Measurements from ENCODE around the gene TLR4.

Gene TLR4

GRCh38 chr9:117704024-117704575, at the start of gene TLR4:
TLR4 (plus strand) TSS chr9:117704403; CDS start chr9:117704473, 70 bp downstream.
- Histone ChIP-seq H3K4me3 (ENCODE audit: low read length) (peak within 1 kb of the TSS; percentile 40), H3K36me3 (ENCODE audit: control insufficient read depth, insufficient read depth, low read length) (no peaks in the 10 kb centered on the region), H3K9ac (ENCODE audit: low read length) (no peak within 1 kb of the TSS), H3K27me3 (ENCODE audit: control insufficient read depth, insufficient read depth, low read length) (no peaks in the 10 kb centered on the region), H3K27ac (ENCODE audit: low read depth, low read length) (peak within 1 kb of the TSS; percentile 67), H3K4me1 (ENCODE audit: control insufficient read depth, insufficient read depth, low read length) (peaks cover 5% of the 10 kb centered on the region)

- no peak overlapping the region for H3K9ac ChIP-seq (ENCODE audit: low read length)
- no peak overlapping the region for H3K27ac ChIP-seq (ENCODE audit: low read depth, low read length)
- H3K27me3 ChIP-seq (ENCODE audit: control insufficient read depth, insufficient read depth, low read length), result no peaks in the 10 kb centered on the region
Measured at GRCh38 chr9:117656002-117656401, 48.2 kb upstream of the TLR4 start.

GRCh38 chr9:117662651-117663050, 41.6 kb upstream of the TLR4 start:
- no peaks in the 10 kb centered on the region for H3K4me1 ChIP-seq (ENCODE audit: control insufficient read depth, insufficient read depth, low read length)
- H3K27ac ChIP-seq (ENCODE audit: low read depth, low read length), result no peak overlapping the region
- no peaks in the 10 kb centered on the region for H3K27me3 ChIP-seq (ENCODE audit: control insufficient read depth, insufficient read depth, low read length)
- H3K9ac ChIP-seq (ENCODE audit: low read length), result no peak overlapping the region
- H3K4me3 ChIP-seq (ENCODE audit: low read length), result no peak overlapping the region
- no peaks in the 10 kb centered on the region for H3K36me3 ChIP-seq (ENCODE audit: control insufficient read depth, insufficient read depth, low read length)

More at GRCh38 chr9:117656002-117656401, 48.2 kb upstream of the TLR4 start:
- Histone ChIP-seq H3K4me1 (ENCODE audit: control insufficient read depth, insufficient read depth, low read length) (no peaks in the 10 kb centered on the region), H3K36me3 (ENCODE audit: control insufficient read depth, insufficient read depth, low read length) (no peaks in the 10 kb centered on the region), H3K4me3 (ENCODE audit: low read length) (no peak overlapping the region)

GRCh38 chr9:117664419-117664818, 39.8 kb upstream of the TLR4 start:
- H3K4me3 ChIP-seq (ENCODE audit: low read length), result no peak overlapping the region
- no peaks in the 10 kb centered on the region for H3K27me3 ChIP-seq (ENCODE audit: control insufficient read depth, insufficient read depth, low read length)

GRCh38 chr9:117665601-117666385, 38.4 kb upstream of the TLR4 start:
- H3K9ac ChIP-seq (ENCODE audit: low read length), result no peak overlapping the region
- H3K36me3 ChIP-seq (ENCODE audit: control insufficient read depth, insufficient read depth, low read length), result no peaks in the 10 kb centered on the region
- H3K4me1 ChIP-seq (ENCODE audit: control insufficient read depth, insufficient read depth, low read length), result no peaks in the 10 kb centered on the region
- H3K4me3 ChIP-seq (ENCODE audit: low read length), result no peak overlapping the region
- H3K27ac ChIP-seq (ENCODE audit: low read depth, low read length), result no peak overlapping the region
- no peaks in the 10 kb centered on the region for H3K27me3 ChIP-seq (ENCODE audit: control insufficient read depth, insufficient read depth, low read length)

More at GRCh38 chr9:117664419-117664818, 39.8 kb upstream of the TLR4 start:
- Histone ChIP-seq H3K27ac (ENCODE audit: low read depth, low read length) (no peak overlapping the region), H3K9ac (ENCODE audit: low read length) (no peak overlapping the region), H3K4me1 (ENCODE audit: control insufficient read depth, insufficient read depth, low read length) (no peaks in the 10 kb centered on the region), H3K36me3 (ENCODE audit: control insufficient read depth, insufficient read depth, low read length) (no peaks in the 10 kb centered on the region)

GRCh38 chr9:117671468-117671867, 32.7 kb upstream of the TLR4 start:
- Histone ChIP-seq H3K4me3 (ENCODE audit: low read length) (no peak overlapping the region), H3K4me1 (ENCODE audit: control insufficient read depth, insufficient read depth, low read length) (no peaks in the 10 kb centered on the region), H3K36me3 (ENCODE audit: control insufficient read depth, insufficient read depth, low read length) (no peaks in the 10 kb centered on the region), H3K9ac (ENCODE audit: low read length) (no peak overlapping the region), H3K27me3 (ENCODE audit: control insufficient read depth, insufficient read depth, low read length) (no peaks in the 10 kb centered on the region), H3K27ac (ENCODE audit: low read depth, low read length) (no peak overlapping the region)

GRCh38 chr9:117672369-117672768, 31.8 kb upstream of the TLR4 start:
- no peak overlapping the region for H3K9ac ChIP-seq (ENCODE audit: low read length)
- H3K27ac ChIP-seq (ENCODE audit: low read depth, low read length), result no peak overlapping the region
- H3K36me3 ChIP-seq (ENCODE audit: control insufficient read depth, insufficient read depth, low read length), result no peaks in the 10 kb centered on the region
- H3K4me3 ChIP-seq (ENCODE audit: low read length), result no peak overlapping the region
- H3K4me1 ChIP-seq (ENCODE audit: control insufficient read depth, insufficient read depth, low read length), result no peaks in the 10 kb centered on the region
- no peaks in the 10 kb centered on the region for H3K27me3 ChIP-seq (ENCODE audit: control insufficient read depth, insufficient read depth, low read length)

- Histone ChIP-seq H3K4me1 (ENCODE audit: control insufficient read depth, insufficient read depth, low read length) (no peaks in the 10 kb centered on the region), H3K27ac (ENCODE audit: low read depth, low read length) (no peak overlapping the region), H3K36me3 (ENCODE audit: control insufficient read depth, insufficient read depth, low read length) (no peaks in the 10 kb centered on the region), H3K9ac (ENCODE audit: low read length) (no peak overlapping the region), H3K4me3 (ENCODE audit: low read length) (no peak overlapping the region), H3K27me3 (ENCODE audit: control insufficient read depth, insufficient read depth, low read length) (no peaks in the 10 kb centered on the region)
Measured at GRCh38 chr9:117677572-117677971, 26.6 kb upstream of the TLR4 start.

GRCh38 chr9:117678871-117679270, 25.3 kb upstream of the TLR4 start:
- no peaks in the 10 kb centered on the region for H3K36me3 ChIP-seq (ENCODE audit: control insufficient read depth, insufficient read depth, low read length)
- H3K4me3 ChIP-seq (ENCODE audit: low read length), result no peak overlapping the region
- H3K27ac ChIP-seq (ENCODE audit: low read depth, low read length), result no peak overlapping the region
- no peaks in the 10 kb centered on the region for H3K27me3 ChIP-seq (ENCODE audit: control insufficient read depth, insufficient read depth, low read length)
- H3K4me1 ChIP-seq (ENCODE audit: control insufficient read depth, insufficient read depth, low read length), result no peaks in the 10 kb centered on the region
- no peak overlapping the region for H3K9ac ChIP-seq (ENCODE audit: low read length)

GRCh38 chr9:117679416-117679815, 24.8 kb upstream of the TLR4 start:
- H3K4me3 ChIP-seq (ENCODE audit: low read length), result no peak overlapping the region
- no peaks in the 10 kb centered on the region for H3K27me3 ChIP-seq (ENCODE audit: control insufficient read depth, insufficient read depth, low read length)
- no peaks in the 10 kb centered on the region for H3K4me1 ChIP-seq (ENCODE audit: control insufficient read depth, insufficient read depth, low read length)
- no peak overlapping the region for H3K9ac ChIP-seq (ENCODE audit: low read length)
- no peak overlapping the region for H3K27ac ChIP-seq (ENCODE audit: low read depth, low read length)
- H3K36me3 ChIP-seq (ENCODE audit: control insufficient read depth, insufficient read depth, low read length), result no peaks in the 10 kb centered on the region

GRCh38 chr9:117681888-117682287, 22.3 kb upstream of the TLR4 start:
- Histone ChIP-seq H3K4me1 (ENCODE audit: control insufficient read depth, insufficient read depth, low read length) (no peaks in the 10 kb centered on the region), H3K9ac (ENCODE audit: low read length) (no peak overlapping the region), H3K27me3 (ENCODE audit: control insufficient read depth, insufficient read depth, low read length) (no peaks in the 10 kb centered on the region), H3K36me3 (ENCODE audit: control insufficient read depth, insufficient read depth, low read length) (no peaks in the 10 kb centered on the region), H3K4me3 (ENCODE audit: low read length) (no peak overlapping the region), H3K27ac (ENCODE audit: low read depth, low read length) (no peak overlapping the region)

- Histone ChIP-seq H3K27ac (ENCODE audit: low read depth, low read length) (no peak overlapping the region), H3K4me1 (ENCODE audit: control insufficient read depth, insufficient read depth, low read length) (no peaks in the 10 kb centered on the region)
Measured at GRCh38 chr9:117682955-117683710, 21.1 kb upstream of the TLR4 start.

More at GRCh38 chr9:117682955-117683710, 21.1 kb upstream of the TLR4 start:
- Histone ChIP-seq H3K36me3 (ENCODE audit: control insufficient read depth, insufficient read depth, low read length) (no peaks in the 10 kb centered on the region), H3K27me3 (ENCODE audit: control insufficient read depth, insufficient read depth, low read length) (no peaks in the 10 kb centered on the region), H3K9ac (ENCODE audit: low read length) (no peak overlapping the region), H3K4me3 (ENCODE audit: low read length) (no peak overlapping the region)

Measured in rectal smooth muscle tissue (tissue), 1 donor.